ENCODE results near the gene MYCBP2. TPM values are rescaled to one million over a fixed set of nuclear protein-coding genes. Genes with fewer than 3 reads are reported as not detected.
A peak's percentile ranks its signal among the peaks of the same experiment; 100 is the strongest.

The MYCBP2 gene
- total RNA-seq, 1 donor from 2014 or later: 91.6 TPM

DNA sequence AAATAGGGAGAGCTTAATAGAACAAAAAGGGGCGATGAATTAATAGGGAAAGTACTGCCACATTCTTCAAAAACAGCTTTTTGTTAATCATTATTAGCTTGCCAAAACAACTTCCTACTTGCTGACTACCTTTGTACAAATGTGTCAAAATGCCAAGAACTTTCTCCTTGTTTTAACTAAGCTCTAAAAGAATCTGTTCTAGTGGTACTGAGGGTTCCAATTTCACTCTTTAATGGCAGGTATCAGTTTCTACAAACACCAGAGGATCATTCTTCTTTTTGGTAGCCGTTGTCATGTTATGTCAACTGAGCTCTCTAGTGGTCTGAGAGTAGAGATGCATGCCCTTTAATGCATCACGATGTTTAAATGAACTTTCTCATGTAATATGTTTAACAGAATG is 270.5 kb downstream of the MYCBP2 start:
- H3K9me3 ChIP-seq: no peaks in the 10 kb centered on the region
- TF ChIP-seq, protein P1, sequence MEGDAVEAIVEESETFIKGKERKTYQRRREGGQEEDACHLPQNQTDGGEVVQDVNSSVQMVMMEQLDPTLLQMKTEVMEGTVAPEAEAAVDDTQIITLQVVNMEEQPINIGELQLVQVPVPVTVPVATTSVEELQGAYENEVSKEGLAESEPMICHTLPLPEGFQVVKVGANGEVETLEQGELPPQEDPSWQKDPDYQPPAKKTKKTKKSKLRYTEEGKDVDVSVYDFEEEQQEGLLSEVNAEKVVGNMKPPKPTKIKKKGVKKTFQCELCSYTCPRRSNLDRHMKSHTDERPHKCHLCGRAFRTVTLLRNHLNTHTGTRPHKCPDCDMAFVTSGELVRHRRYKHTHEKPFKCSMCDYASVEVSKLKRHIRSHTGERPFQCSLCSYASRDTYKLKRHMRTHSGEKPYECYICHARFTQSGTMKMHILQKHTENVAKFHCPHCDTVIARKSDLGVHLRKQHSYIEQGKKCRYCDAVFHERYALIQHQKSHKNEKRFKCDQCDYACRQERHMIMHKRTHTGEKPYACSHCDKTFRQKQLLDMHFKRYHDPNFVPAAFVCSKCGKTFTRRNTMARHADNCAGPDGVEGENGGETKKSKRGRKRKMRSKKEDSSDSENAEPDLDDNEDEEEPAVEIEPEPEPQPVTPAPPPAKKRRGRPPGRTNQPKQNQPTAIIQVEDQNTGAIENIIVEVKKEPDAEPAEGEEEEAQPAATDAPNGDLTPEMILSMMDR (IDR thresholded peaks at IDR 0.05): no peak
- H3K27me3 ChIP-seq (ENCODE audit: low read depth): no peaks in the 10 kb centered on the region
- DNase-seq: no peak
- intact Hi-C loops (cut with DNase I): no loop called here
- no peaks in the 10 kb centered on the region for H3K4me1 ChIP-seq
- peaks cover 95% of the 10 kb centered on the region for H3K36me3 ChIP-seq
- no peak overlapping the region for H3K27ac ChIP-seq
- no peak overlapping the region for H3K4me3 ChIP-seq
- peak in 1 of 2 donors; percentile 35 for ATAC-seq

DNA sequence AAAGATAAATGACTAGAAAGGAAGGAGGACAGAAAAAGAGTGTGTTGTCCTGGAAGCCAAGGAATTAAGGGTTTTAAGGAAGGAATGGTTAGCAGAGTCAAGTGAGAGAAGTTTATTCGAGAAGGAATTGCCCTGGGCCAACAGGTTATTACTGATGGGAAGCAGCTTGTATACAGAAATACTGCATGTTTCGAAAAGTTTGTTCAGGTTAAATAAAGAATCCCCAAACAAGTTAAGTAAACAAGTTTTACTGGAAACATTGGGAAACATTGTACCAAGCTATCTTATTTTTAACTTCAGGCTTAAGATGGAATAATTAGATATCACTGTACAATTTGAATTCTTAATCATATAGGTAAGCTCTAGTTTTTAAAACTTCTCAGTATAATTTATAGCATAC is 271.7 kb downstream of the MYCBP2 start:
- peak in 1 of 2 donors; percentile 39 for ATAC-seq
- Histone ChIP-seq H3K27me3 (ENCODE audit: low read depth) (no peaks in the 10 kb centered on the region), H3K36me3 (peaks cover 95% of the 10 kb centered on the region), H3K4me1 (no peaks in the 10 kb centered on the region), H3K9me3 (no peaks in the 10 kb centered on the region), H3K4me3 (no peak overlapping the region), H3K27ac (no peak overlapping the region)
- TF ChIP-seq, protein P1 (IDR thresholded peaks at IDR 0.05): no peak
- DNase-seq: no peak
- intact Hi-C loops (cut with DNase I): no loop called here

DNA sequence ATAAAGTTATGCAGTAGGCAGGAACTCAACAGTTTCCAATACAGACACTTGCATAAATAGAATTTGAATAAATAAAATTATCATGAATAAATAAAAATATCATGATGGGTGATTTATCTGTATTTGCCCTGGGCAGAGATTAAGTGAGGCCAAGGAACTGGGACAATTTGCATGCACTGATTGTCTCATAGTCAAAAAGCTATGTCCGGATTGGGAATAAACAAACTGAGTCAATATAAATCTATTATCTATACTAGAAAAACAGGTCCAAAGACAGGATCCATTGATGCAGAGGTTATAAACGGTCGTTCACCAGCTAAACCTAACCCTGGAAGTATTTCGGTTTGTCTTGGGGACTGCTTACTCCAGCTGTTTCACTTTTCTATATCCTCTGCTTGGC is 273.7 kb downstream of the MYCBP2 start:
- no peak overlapping the region for H3K4me3 ChIP-seq
- intact Hi-C loops (cut with DNase I): no loop called here

DNA sequence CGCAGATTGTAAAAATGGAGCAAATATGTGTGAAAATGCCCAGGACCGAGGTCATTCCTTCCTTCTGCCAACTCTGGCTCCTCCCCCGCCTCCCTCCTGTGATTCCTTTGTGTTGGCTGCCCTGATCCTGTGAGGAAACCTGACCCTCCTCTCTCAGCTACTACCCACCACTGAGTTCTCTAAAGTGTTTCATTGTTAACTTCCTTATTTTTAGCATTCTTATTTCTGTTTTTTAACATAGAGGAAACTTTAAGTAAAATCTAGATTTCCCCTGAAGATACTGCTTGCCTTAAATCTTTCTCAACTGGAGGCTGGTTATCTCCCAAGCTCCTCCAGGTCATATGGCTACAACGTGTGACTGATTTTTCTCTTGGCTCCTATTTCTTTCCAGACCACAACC is 278.2 kb downstream of the MYCBP2 start:
- Histone ChIP-seq H3K4me1 (peaks cover 12% of the 10 kb centered on the region), H3K36me3 (peaks cover 88% of the 10 kb centered on the region), H3K27ac (no peak overlapping the region), H3K27me3 (ENCODE audit: low read depth) (no peaks in the 10 kb centered on the region), H3K4me3 (no peak overlapping the region), H3K9me3 (no peaks in the 10 kb centered on the region)
- TF ChIP-seq, protein P1 (IDR thresholded peaks at IDR 0.05): no peak
- intact Hi-C loops (cut with DNase I): no loop called here
- peak; percentile 65 to 68 for ATAC-seq
- no peak for DNase-seq

More for the DNA sequence above, 273.7 kb downstream of the MYCBP2 start:
- Histone ChIP-seq H3K9me3 (no peaks in the 10 kb centered on the region), H3K27me3 (ENCODE audit: low read depth) (no peaks in the 10 kb centered on the region), H3K27ac (no peak overlapping the region), H3K36me3 (peaks cover 91% of the 10 kb centered on the region), H3K4me1 (peaks cover 12% of the 10 kb centered on the region)
- TF ChIP-seq, protein P1 (IDR thresholded peaks at IDR 0.05): no peak
- DNase-seq: no peak
- no peak for ATAC-seq

DNA sequence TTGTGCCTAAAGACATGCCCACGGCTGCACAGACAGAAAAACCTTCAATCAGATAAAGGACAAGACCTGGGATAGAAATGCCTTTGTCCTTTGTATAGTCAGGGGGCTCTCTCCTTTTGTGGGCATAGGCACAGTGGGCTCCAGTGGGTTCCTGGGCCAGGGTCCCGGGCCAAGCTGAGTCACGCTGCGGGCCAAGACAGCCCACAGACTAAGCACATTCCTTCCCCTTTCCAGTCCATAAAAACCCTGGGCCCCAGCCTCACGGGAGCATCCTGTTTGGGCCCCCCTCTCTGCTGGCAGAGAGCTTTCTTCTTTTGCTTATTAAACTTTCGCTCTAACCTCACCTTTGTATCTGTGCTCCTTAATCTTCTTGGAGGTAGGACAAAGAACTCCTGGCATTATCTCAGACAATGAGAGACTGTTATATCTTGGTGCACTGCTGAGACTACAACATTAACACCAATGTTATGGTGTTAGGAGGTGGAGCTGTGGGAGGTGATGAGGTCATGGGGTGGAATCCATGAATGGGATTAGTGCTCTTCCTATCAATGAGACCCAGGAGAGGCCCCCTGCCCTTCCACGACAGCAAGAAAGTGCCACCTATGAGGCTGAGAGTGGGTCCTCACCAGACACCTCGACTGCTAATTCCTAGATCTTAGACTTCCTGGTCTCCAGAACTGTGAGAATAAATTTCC is 279.1 kb downstream of the MYCBP2 start:
- no peak overlapping the region for H3K4me3 ChIP-seq
- ATAC-seq (no peak), DNase-seq (no peak)
- TF ChIP-seq, protein P1 (IDR thresholded peaks at IDR 0.05): no peak
- H3K4me1 ChIP-seq: peaks cover 12% of the 10 kb centered on the region
- H3K27ac ChIP-seq: no peak overlapping the region
- H3K27me3 ChIP-seq (ENCODE audit: low read depth): no peaks in the 10 kb centered on the region
- H3K9me3 ChIP-seq: no peaks in the 10 kb centered on the region
- intact Hi-C loops (cut with DNase I): no loop called here
- H3K36me3 ChIP-seq: peaks cover 83% of the 10 kb centered on the region
